Neural progenitor cell (in vitro differentiated cells): Measurements from ENCODE around the gene PLTP. TPM values are rescaled to one million over a fixed set of nuclear protein-coding genes. Genes with fewer than 3 reads are reported as not detected.
A peak's percentile ranks its signal among the peaks of the same experiment; 100 is the strongest.

Source experiments
- DNase-seq: peaks from one replicate; pipeline ENCODE4 v3.0.0-alpha.2; 2016; ENCODE audit warnings: low spot score
- H2AFZ ChIP-seq: fragments of 200-600 bp; sonication (generic); replicated peaks from 2 replicates; pipeline ENCODE4 v1.6.1; 2016; ENCODE audit warnings: antibody characterized with exemption
- H3F3A ChIP-seq: fragments of 200-600 bp; sonication (generic); 2 replicates; pipeline ENCODE4 v1.6.1; 2016; ENCODE audit warnings: antibody characterized with exemption, low read depth
- H3K27ac ChIP-seq: fragments of 200-600 bp; sonication (generic); 2 replicates; pipeline ENCODE4 v1.5.1; 2016; ENCODE audit warnings: mild to moderate bottlenecking
- H3K27me3 ChIP-seq: fragments of 200-600 bp; sonication (generic); 2 replicates; pipeline ENCODE4 v1.6.1; 2016; ENCODE audit warnings: mild to moderate bottlenecking, moderate library complexity
- H3K36me3 ChIP-seq: fragments of 200-600 bp; sonication (generic); 2 replicates; pipeline ENCODE4 v1.5.1; 2016
- H3K4me1 ChIP-seq: fragments of 200-600 bp; sonication (generic); 2 replicates; pipeline ENCODE4 v1.6.1; 2016; ENCODE audit warnings: mixed run types
- H3K4me2 ChIP-seq: fragments of 200-600 bp; sonication (generic); 2 replicates; pipeline ENCODE4 v1.6.1; 2016
- H3K4me3 ChIP-seq: fragments of 200-600 bp; sonication (generic); 2 replicates; pipeline ENCODE4 v1.5.1; 2016
- H3K79me2 ChIP-seq: fragments of 200-600 bp; sonication (generic); 2 replicates; pipeline ENCODE4 v1.6.1; 2016; ENCODE audit warnings: low read depth
- H3K9ac ChIP-seq: fragments of 200-600 bp; sonication (generic); 2 replicates; pipeline ENCODE4 v1.6.1; 2016
- H3K9me3 ChIP-seq: fragments of 200-600 bp; sonication (generic); 2 replicates; pipeline ENCODE4 v1.5.1; 2016; ENCODE audit warnings: low read depth
- H4K20me1 ChIP-seq: fragments of 200-600 bp; sonication (generic); 2 replicates; pipeline ENCODE4 v1.6.1; 2016; ENCODE audit warnings: low read depth
- H3K27ac Mint-ChIP-seq: 3 replicates; pipeline ENCODE4 v1.8.0; 2021; ENCODE audit warnings: mixed read lengths
- H3K27me3 Mint-ChIP-seq: 2 replicates; pipeline ENCODE4 v1.8.0; 2022; ENCODE audit warnings: low read depth, mild to moderate bottlenecking, inconsistent platforms, moderate library complexity, mixed read lengths; ENCODE audit not compliant: insufficient read depth
- H3K36me3 Mint-ChIP-seq: 3 replicates; pipeline ENCODE4 v1.8.0; 2021; ENCODE audit warnings: mixed read lengths
- H3K4me1 Mint-ChIP-seq: 3 replicates; pipeline ENCODE4 v1.8.0; 2021; ENCODE audit warnings: mixed read lengths
- H3K4me3 Mint-ChIP-seq: 3 replicates; pipeline ENCODE4 v1.8.0; 2021; ENCODE audit warnings: mild to moderate bottlenecking, moderate library complexity, mixed read lengths
- H3K9me3 Mint-ChIP-seq: 3 replicates; pipeline ENCODE4 v1.8.0; 2020; ENCODE audit warnings: mixed read lengths
- CTCF ChIP-seq: fragments of 200-600 bp; sonication (generic); IDR thresholded peaks from 2 replicates; pipeline ENCODE4 v1.5.1; 2017; ENCODE audit warnings: antibody characterized with exemption, mild to moderate bottlenecking
- EZH2 ChIP-seq: fragments of 200-600 bp; sonication (generic); IDR thresholded peaks from 2 replicates; pipeline ENCODE4 v1.6.1; 2017; ENCODE audit warnings: antibody characterized with exemption, mild to moderate bottlenecking, moderate library complexity
- EZH2phosphoT487 ChIP-seq: fragments of 200-600 bp; sonication (generic); IDR thresholded peaks from 2 replicates; pipeline ENCODE4 v1.6.1; 2017; ENCODE audit warnings: antibody characterized with exemption
- total RNA-seq: library from RNA; depleted of rRNA; stranded (reverse); fragments of >200 nt; gene quantifications from 2 replicates; pipeline ENCODE4 v1.2.3, GENCODE V29; 2015; ENCODE audit warnings: low replicate concordance

The PLTP gene
- total RNA-seq, 1 donor from 2014 or later = 22.3 TPM

- Histone ChIP-seq H3K4me2 (no peak overlapping the region), H2AFZ (no peak overlapping the region), H4K20me1 (no peaks in the 10 kb centered on the region), H3F3A (no peaks in the 10 kb centered on the region), H3K36me3 (no peaks in the 10 kb centered on the region), H3K9ac (no peak overlapping the region), H3K9me3 (no peaks in the 10 kb centered on the region), H3K27ac (no peak overlapping the region), H3K79me2 (no peaks in the 10 kb centered on the region), H3K27me3 (no peaks in the 10 kb centered on the region), H3K4me3 (no peak overlapping the region), H3K4me1 (peaks cover 3% of the 10 kb centered on the region)
- peaks cover 27% of the 10 kb centered on the region for H3K4me1 Mint-ChIP-seq
- H3K9me3 Mint-ChIP-seq = no peaks in the 10 kb centered on the region
- DNase-seq = no peak
- H3K36me3 Mint-ChIP-seq = no peaks in the 10 kb centered on the region
- no peak for TF ChIP-seq EZH2
- peak overlapping the region; percentile 54 for H3K4me3 Mint-ChIP-seq
- H3K27ac Mint-ChIP-seq = no peak overlapping the region
- H3K27me3 Mint-ChIP-seq = no peaks in the 10 kb centered on the region
These were observed 5.8 kb upstream of the PLTP start for GRCh38 chr20:45917790-45918141.

- Mint-ChIP-seq H3K36me3 (peaks cover 5% of the 10 kb centered on the region), H3K27me3 (peaks cover 3% of the 10 kb centered on the region), H3K4me3 (peak overlapping the region; percentile 68), H3K4me1 (peaks cover 29% of the 10 kb centered on the region), H3K27ac (no peak overlapping the region), H3K9me3 (no peaks in the 10 kb centered on the region)
- no peaks in the 10 kb centered on the region for H3K9me3 ChIP-seq
- peaks cover 5% of the 10 kb centered on the region for H3K4me1 ChIP-seq
- H3F3A ChIP-seq = peaks cover 9% of the 10 kb centered on the region
- no peak overlapping the region for H3K9ac ChIP-seq
- H3K27me3 ChIP-seq = peaks cover 4% of the 10 kb centered on the region
- no peak overlapping the region for H3K4me2 ChIP-seq
- TF ChIP-seq CTCF = no peak
- TF ChIP-seq EZH2 = no peak
- TF ChIP-seq EZH2phosphoT487 = no peak
- peaks cover 7% of the 10 kb centered on the region for H3K79me2 ChIP-seq
- no peak for DNase-seq
- no peak overlapping the region for H3K4me3 ChIP-seq
- H3K27ac ChIP-seq = no peak overlapping the region
- no peaks in the 10 kb centered on the region for H4K20me1 ChIP-seq
- H3K36me3 ChIP-seq = no peaks in the 10 kb centered on the region
- H2AFZ ChIP-seq = no peak overlapping the region
These were observed 1.2 kb upstream of the PLTP start for GRCh38 chr20:45913116-45913515.

GRCh38 chr20:45912344-45912682, 358 bp upstream of the PLTP start:
- Histone ChIP-seq H3K4me1 (peaks cover 5% of the 10 kb centered on the region), H3K36me3 (no peaks in the 10 kb centered on the region), H3K27ac (no peak overlapping the region), H3K9me3 (no peaks in the 10 kb centered on the region), H3F3A (peaks cover 9% of the 10 kb centered on the region), H2AFZ (peak overlapping the region; percentile 48), H3K4me2 (peak overlapping the region; percentile 88), H3K79me2 (peaks cover 7% of the 10 kb centered on the region), H3K4me3 (peak overlapping the region; percentile 68), H4K20me1 (no peaks in the 10 kb centered on the region), H3K9ac (no peak overlapping the region), H3K27me3 (peaks cover 4% of the 10 kb centered on the region)
- H3K4me1 Mint-ChIP-seq = peaks cover 28% of the 10 kb centered on the region
- H3K4me3 Mint-ChIP-seq = peak overlapping the region; percentile 92
- H3K27ac Mint-ChIP-seq = peak overlapping the region; percentile 57
- TF ChIP-seq CTCF = no peak
- TF ChIP-seq EZH2 = no peak
- TF ChIP-seq EZH2phosphoT487 = no peak
- H3K27me3 Mint-ChIP-seq = peaks cover 3% of the 10 kb centered on the region
- DNase-seq = no peak
- peaks cover 8% of the 10 kb centered on the region for H3K36me3 Mint-ChIP-seq
- H3K9me3 Mint-ChIP-seq = no peaks in the 10 kb centered on the region

GRCh38 chr20:45910670-45911485, 1.1 kb downstream of the PLTP start:
- no peak for TF ChIP-seq CTCF
- TF ChIP-seq EZH2 = no peak
- no peak for TF ChIP-seq EZH2phosphoT487
- peaks cover 12% of the 10 kb centered on the region for H3K36me3 Mint-ChIP-seq
- no peaks in the 10 kb centered on the region for H4K20me1 ChIP-seq
- H2AFZ ChIP-seq = no peak overlapping the region
- peaks cover 9% of the 10 kb centered on the region for H3F3A ChIP-seq
- no peaks in the 10 kb centered on the region for H3K36me3 ChIP-seq
- peaks cover 3% of the 10 kb centered on the region for H3K27me3 Mint-ChIP-seq
- peak overlapping the region; percentile 92 for H3K4me3 Mint-ChIP-seq
- no peaks in the 10 kb centered on the region for H3K9me3 ChIP-seq
- peak; percentile 100 for DNase-seq
- peaks cover 28% of the 10 kb centered on the region for H3K4me1 Mint-ChIP-seq
- peak overlapping the region; percentile 68 for H3K4me3 ChIP-seq
- peak overlapping the region; percentile 88 for H3K4me2 ChIP-seq
- H3K79me2 ChIP-seq = peaks cover 7% of the 10 kb centered on the region
- H3K27ac Mint-ChIP-seq = peak overlapping the region; percentile 95
- peaks cover 4% of the 10 kb centered on the region for H3K27me3 ChIP-seq
- no peak overlapping the region for H3K27ac ChIP-seq
- no peaks in the 10 kb centered on the region for H3K9me3 Mint-ChIP-seq
- H3K4me1 ChIP-seq = peaks cover 5% of the 10 kb centered on the region
- H3K9ac ChIP-seq = no peak overlapping the region
